ENCODE results near the gene XCR1.

DNA sequence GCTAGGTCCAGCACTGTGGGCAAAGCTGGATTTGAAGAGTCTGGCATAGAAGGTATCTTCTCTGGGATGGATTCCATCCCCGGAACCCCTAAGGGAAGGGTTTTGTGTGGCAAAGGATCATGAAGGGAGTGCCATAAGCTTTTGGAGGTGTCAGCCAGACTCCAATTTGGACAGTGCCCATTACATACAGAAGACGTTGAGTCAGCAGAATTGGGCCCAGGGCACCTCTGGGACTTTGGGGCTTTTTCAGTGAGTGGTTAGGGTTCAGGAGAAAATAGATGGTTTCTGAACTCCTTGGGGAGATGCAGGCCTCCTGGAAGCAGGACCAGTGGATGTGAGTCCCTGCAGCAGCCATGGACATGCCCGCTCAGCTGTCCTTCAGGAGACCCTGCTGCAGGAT is 34.6 kb upstream of the XCR1 start:
- TF ChIP-seq, protein P1, sequence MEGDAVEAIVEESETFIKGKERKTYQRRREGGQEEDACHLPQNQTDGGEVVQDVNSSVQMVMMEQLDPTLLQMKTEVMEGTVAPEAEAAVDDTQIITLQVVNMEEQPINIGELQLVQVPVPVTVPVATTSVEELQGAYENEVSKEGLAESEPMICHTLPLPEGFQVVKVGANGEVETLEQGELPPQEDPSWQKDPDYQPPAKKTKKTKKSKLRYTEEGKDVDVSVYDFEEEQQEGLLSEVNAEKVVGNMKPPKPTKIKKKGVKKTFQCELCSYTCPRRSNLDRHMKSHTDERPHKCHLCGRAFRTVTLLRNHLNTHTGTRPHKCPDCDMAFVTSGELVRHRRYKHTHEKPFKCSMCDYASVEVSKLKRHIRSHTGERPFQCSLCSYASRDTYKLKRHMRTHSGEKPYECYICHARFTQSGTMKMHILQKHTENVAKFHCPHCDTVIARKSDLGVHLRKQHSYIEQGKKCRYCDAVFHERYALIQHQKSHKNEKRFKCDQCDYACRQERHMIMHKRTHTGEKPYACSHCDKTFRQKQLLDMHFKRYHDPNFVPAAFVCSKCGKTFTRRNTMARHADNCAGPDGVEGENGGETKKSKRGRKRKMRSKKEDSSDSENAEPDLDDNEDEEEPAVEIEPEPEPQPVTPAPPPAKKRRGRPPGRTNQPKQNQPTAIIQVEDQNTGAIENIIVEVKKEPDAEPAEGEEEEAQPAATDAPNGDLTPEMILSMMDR (IDR thresholded peaks at IDR 0.05; ENCODE audit: insufficient read depth, low read length, poor library complexity, severe bottlenecking) = no peak
- TF ChIP-seq EZH2phosphoT487 (conservative IDR thresholded peaks at IDR 0.05; ENCODE audit: low read length) = no peak

Data from SU-DHL-6 (cell line).